Activated CD4-positive, alpha-beta memory T cell treated with anti-CD3 and anti-CD28 coated beads, Interleukin-2, amount 10 ng/mL, durations not matched to agents 7 days and 5 days (primary cell): ENCODE measurements around the gene NME5. TPM values are rescaled to one million over a fixed set of nuclear protein-coding genes. Genes with fewer than 3 reads are reported as not detected.
"Not testable (repeated sequence)": the region's sequence is repeated elsewhere in the genome, so short reads cannot be mapped to it uniquely, and the experiment has no call there.

Source experiments
- CTCF ChIA-PET: fragments of 350-600 bp; sonication (Branson Sonifier 250); formaldehyde crosslinking; loops from one replicate; lab custom pipeline; 2021; ENCODE audit warnings: antibody characterized with exemption, inconsistent platforms; lab: Charles Lee
- POLR2A ChIA-PET: fragments of 350-600 bp; sonication (Branson Sonifier 250); formaldehyde crosslinking; loops from one replicate; lab custom pipeline; 2021; ENCODE audit warnings: antibody characterized with exemption; lab: Charles Lee
- DNase-seq: peaks from one replicate; pipeline ENCODE4 v3.0.0-alpha.2; 2020
- H3K27ac Mint-ChIP-seq: one replicate; pipeline ENCODE4 v1.8.0; 2021; ENCODE audit warnings: mild to moderate bottlenecking, mixed read lengths
- H3K27me3 Mint-ChIP-seq: one replicate; pipeline ENCODE4 v1.8.0; 2021; ENCODE audit warnings: mixed read lengths
- H3K36me3 Mint-ChIP-seq: one replicate; pipeline ENCODE4 v1.8.0; 2021; ENCODE audit warnings: low read depth, mixed read lengths
- H3K4me1 Mint-ChIP-seq: one replicate; pipeline ENCODE4 v1.8.0; 2021; ENCODE audit warnings: mixed read lengths
- H3K4me3 Mint-ChIP-seq: one replicate; pipeline ENCODE4 v1.8.0; 2021; ENCODE audit warnings: mild to moderate bottlenecking, mixed read lengths
- H3K9me3 Mint-ChIP-seq: one replicate; pipeline ENCODE4 v1.8.0; 2021; ENCODE audit warnings: mixed read lengths
- total RNA-seq, 2 experiments: library from RNA; stranded (reverse); gene quantifications; one replicate each; pipeline ENCODE4 v1.2.3, GENCODE V29; 2021

NME5 gene
- total RNA-seq, 2 experiments from 2014 or later, result not detected

- ChIA-PET POLR2A (no interaction called here), CTCF (interaction anchor here (0.8 to 1.2 kb wide), 2 partner anchors 11 to 183 kb away, joined by 3 read pairs; partner anchors contain the start of gene KDM3B)
- H3K4me1 Mint-ChIP-seq, result peaks cover 7% of the 10 kb centered on the region
- no peaks in the 10 kb centered on the region for H3K9me3 Mint-ChIP-seq
- peaks cover 83% of the 10 kb centered on the region for H3K36me3 Mint-ChIP-seq
- no peaks in the 10 kb centered on the region for H3K27me3 Mint-ChIP-seq
- no peak overlapping the region for H3K27ac Mint-ChIP-seq
- no peak overlapping the region for H3K4me3 Mint-ChIP-seq
- no peak for DNase-seq
These were observed 29.9 kb upstream of the NME5 start for GRCh38 chr5:138169124-138169523.

GRCh38 chr5:138163721-138164120 is 24.5 kb upstream of the NME5 start:
- H3K27me3 Mint-ChIP-seq, result no peaks in the 10 kb centered on the region
- CTCF ChIA-PET, result interaction anchor here (1.9 kb wide), 1 partner anchor 16 kb away, joined by 4 read pairs; no protein-coding TSS in a partner anchor
- POLR2A ChIA-PET, result interaction anchor here (1.1 kb wide), 1 partner anchor 14 kb away, joined by 3 read pairs; no protein-coding TSS in a partner anchor

GRCh38 chr5:138160706-138161105 is 21.5 kb upstream of the NME5 start:
- ChIA-PET CTCF (interaction anchor here (0.5 kb wide), 1 partner anchor 62 kb away, joined by 4 read pairs; no protein-coding TSS in a partner anchor), POLR2A (no interaction called here)
- no peak overlapping the region for H3K4me3 Mint-ChIP-seq
- no peaks in the 10 kb centered on the region for H3K9me3 Mint-ChIP-seq
- DNase-seq, result no peak
- H3K27ac Mint-ChIP-seq, result no peak overlapping the region
- H3K36me3 Mint-ChIP-seq, result peaks cover 77% of the 10 kb centered on the region
- no peaks in the 10 kb centered on the region for H3K27me3 Mint-ChIP-seq
- no peaks in the 10 kb centered on the region for H3K4me1 Mint-ChIP-seq

More at GRCh38 chr5:138163721-138164120, 24.5 kb upstream of the NME5 start:
- no peak for DNase-seq
- no peaks in the 10 kb centered on the region for H3K4me1 Mint-ChIP-seq
- H3K9me3 Mint-ChIP-seq, result no peaks in the 10 kb centered on the region
- no peak overlapping the region for H3K27ac Mint-ChIP-seq
- H3K36me3 Mint-ChIP-seq, result peaks cover 88% of the 10 kb centered on the region
- H3K4me3 Mint-ChIP-seq, result no peak overlapping the region

DNA sequence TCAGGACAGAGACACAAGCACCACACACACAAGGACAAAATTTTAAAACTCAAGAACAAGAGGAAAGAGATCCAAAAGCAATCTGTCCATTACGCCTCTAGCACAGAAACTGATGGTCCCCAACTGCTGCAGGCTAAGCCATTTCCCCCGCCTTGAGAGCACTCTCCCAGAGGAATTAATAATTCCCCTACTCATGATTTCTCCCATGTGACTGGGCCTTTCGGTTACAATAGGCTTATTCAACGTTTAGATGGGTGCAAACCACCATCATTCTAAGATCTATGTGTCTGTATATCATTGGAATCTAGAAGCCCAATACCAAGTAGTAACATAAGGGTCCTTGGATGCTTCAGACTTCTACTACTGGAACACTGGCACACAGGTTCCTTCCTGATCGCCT is 20.4 kb upstream of the NME5 start:
- no peaks in the 10 kb centered on the region for H3K9me3 Mint-ChIP-seq
- no peaks in the 10 kb centered on the region for H3K4me1 Mint-ChIP-seq
- DNase-seq, result no peak
- no peak overlapping the region for H3K27ac Mint-ChIP-seq
- ChIA-PET CTCF (interaction anchor here (0.6 kb wide), 1 partner anchor 343 kb away, joined by 3 read pairs; no protein-coding TSS in a partner anchor), POLR2A (no interaction called here)
- H3K27me3 Mint-ChIP-seq, result no peaks in the 10 kb centered on the region
- H3K4me3 Mint-ChIP-seq, result no peak overlapping the region
- peaks cover 68% of the 10 kb centered on the region for H3K36me3 Mint-ChIP-seq

DNA sequence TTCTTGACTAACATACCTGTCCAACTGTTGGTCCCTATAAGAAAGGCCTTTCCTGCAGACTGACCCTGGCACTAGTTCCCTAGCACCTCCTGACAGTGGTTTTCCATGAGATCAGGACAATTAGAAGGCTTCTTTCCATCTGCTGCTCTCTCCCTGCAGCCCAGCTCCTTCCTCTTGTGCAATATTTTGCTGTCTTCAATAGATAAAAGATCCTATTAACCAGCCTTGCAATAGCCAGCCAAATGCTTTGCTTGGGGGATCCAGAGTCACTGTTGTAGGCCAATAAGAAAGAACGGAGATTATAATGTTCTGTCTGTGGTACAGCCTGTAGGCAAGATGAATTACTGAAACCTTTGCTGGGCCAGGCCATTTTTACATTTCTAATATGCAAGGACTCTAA is 18.4 kb upstream of the NME5 start:
- ChIA-PET POLR2A (no interaction called here), CTCF (no interaction called here)
- no peak for DNase-seq
- Mint-ChIP-seq H3K36me3 (peaks cover 48% of the 10 kb centered on the region), H3K4me1 (no peaks in the 10 kb centered on the region), H3K27me3 (peaks cover 4% of the 10 kb centered on the region), H3K9me3 (no peaks in the 10 kb centered on the region), H3K4me3 (no peak overlapping the region), H3K27ac (no peak overlapping the region)

GRCh38 chr5:138155977-138156376 is 16.7 kb upstream of the NME5 start:
- H3K4me1 Mint-ChIP-seq, DNase-seq, H3K9me3 Mint-ChIP-seq, H3K27me3 Mint-ChIP-seq, H3K27ac Mint-ChIP-seq, CTCF ChIA-PET, H3K4me3 Mint-ChIP-seq: not testable (repeated sequence)
- peaks cover 35% of the 10 kb centered on the region for H3K36me3 Mint-ChIP-seq
- POLR2A ChIA-PET, result interaction anchor here (0.7 kb wide), 1 partner anchor 530 kb away, joined by 4 read pairs; no protein-coding TSS in a partner anchor

GRCh38 chr5:138149530-138149929 is 10.3 kb upstream of the NME5 start:
- H3K36me3 Mint-ChIP-seq, result no peaks in the 10 kb centered on the region
- CTCF ChIA-PET, result interaction anchor here (0.9 to 1.6 kb wide), 3 partner anchors 16 to 17 kb away, joined by 3 to 4 read pairs (median 3); no protein-coding TSS in a partner anchor

GRCh38 chr5:138148811-138149210 is 9.6 kb upstream of the NME5 start:
- no peak for DNase-seq
- ChIA-PET POLR2A (no interaction called here), CTCF (interaction anchor here (1.6 kb wide), 1 partner anchor 15 kb away, joined by 4 read pairs; no protein-coding TSS in a partner anchor)
- H3K4me3 Mint-ChIP-seq, result no peak overlapping the region
- peaks cover 2% of the 10 kb centered on the region for H3K27me3 Mint-ChIP-seq
- no peak overlapping the region for H3K27ac Mint-ChIP-seq
- no peaks in the 10 kb centered on the region for H3K36me3 Mint-ChIP-seq
- H3K4me1 Mint-ChIP-seq, result no peaks in the 10 kb centered on the region
- no peaks in the 10 kb centered on the region for H3K9me3 Mint-ChIP-seq

More at GRCh38 chr5:138149530-138149929, 10.3 kb upstream of the NME5 start:
- POLR2A ChIA-PET, result no interaction called here
- Mint-ChIP-seq H3K4me3 (no peak overlapping the region), H3K4me1 (no peaks in the 10 kb centered on the region), H3K27ac (no peak overlapping the region), H3K9me3 (no peaks in the 10 kb centered on the region), H3K27me3 (peaks cover 4% of the 10 kb centered on the region)
- DNase-seq, result no peak

GRCh38 chr5:138143578-138143977 is 4.3 kb upstream of the NME5 start:
- H3K36me3 Mint-ChIP-seq, H3K27ac Mint-ChIP-seq, H3K27me3 Mint-ChIP-seq, DNase-seq, H3K9me3 Mint-ChIP-seq, H3K4me3 Mint-ChIP-seq, H3K4me1 Mint-ChIP-seq, POLR2A ChIA-PET: not testable (repeated sequence)
- CTCF ChIA-PET, result interaction anchor here (3.1 kb wide), 1 partner anchor 10 kb away, joined by 13 read pairs; no protein-coding TSS in a partner anchor

- no peak for DNase-seq
- H3K27me3 Mint-ChIP-seq, result peaks cover 5% of the 10 kb centered on the region
- no peak overlapping the region for H3K27ac Mint-ChIP-seq
- no peaks in the 10 kb centered on the region for H3K4me1 Mint-ChIP-seq
- ChIA-PET CTCF (interaction anchor here (0.8 kb wide), 1 partner anchor 10 kb away, joined by 3 read pairs; no protein-coding TSS in a partner anchor), POLR2A (no interaction called here)
- no peak overlapping the region for H3K4me3 Mint-ChIP-seq
- no peaks in the 10 kb centered on the region for H3K36me3 Mint-ChIP-seq
- H3K9me3 Mint-ChIP-seq, result no peaks in the 10 kb centered on the region
These were observed 2.5 kb upstream of the NME5 start for GRCh38 chr5:138141734-138142133.

GRCh38 chr5:138140268-138140667 is 1.0 kb upstream of the NME5 start:
- Mint-ChIP-seq H3K9me3 (no peaks in the 10 kb centered on the region), H3K27ac (no peak overlapping the region), H3K36me3 (no peaks in the 10 kb centered on the region), H3K4me1 (no peaks in the 10 kb centered on the region), H3K27me3 (peaks cover 10% of the 10 kb centered on the region), H3K4me3 (no peak overlapping the region)
- ChIA-PET CTCF (interaction anchor here (1.2 kb wide), 1 partner anchor 62 kb away, joined by 4 read pairs; no protein-coding TSS in a partner anchor), POLR2A (no interaction called here)
- no peak for DNase-seq

DNA sequence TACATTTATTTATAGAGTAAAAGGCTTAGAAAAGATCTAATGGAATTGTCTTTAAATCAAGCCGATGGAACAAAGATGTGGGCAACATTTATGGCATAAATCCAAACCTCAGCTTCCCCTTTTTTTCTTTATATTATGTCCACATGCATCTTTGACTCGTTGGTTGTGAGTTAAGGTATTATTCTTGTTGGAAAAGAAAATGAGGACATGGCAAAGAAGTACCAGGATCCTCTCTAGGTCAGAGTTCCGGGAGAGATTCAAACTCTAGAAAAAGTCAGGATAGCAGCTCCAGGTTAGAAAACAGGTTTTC is 508 bp upstream of the NME5 start:
- Mint-ChIP-seq H3K4me1 (no peaks in the 10 kb centered on the region), H3K4me3 (no peak overlapping the region), H3K27ac (no peak overlapping the region), H3K27me3 (peaks cover 10% of the 10 kb centered on the region), H3K36me3 (no peaks in the 10 kb centered on the region), H3K9me3 (no peaks in the 10 kb centered on the region)
- CTCF ChIA-PET, result interaction anchor here (1.2 kb wide), 1 partner anchor 62 kb away, joined by 4 read pairs; no protein-coding TSS in a partner anchor
- DNase-seq, result no peak
- POLR2A ChIA-PET, result no interaction called here

- no peaks in the 10 kb centered on the region for H3K9me3 Mint-ChIP-seq
- CTCF ChIA-PET, result interaction anchor here (0.6 to 3.7 kb wide), 21 partner anchors 12 to 505 kb away, joined by 3 to 88 read pairs (median 4); partner anchors contain the start of gene PKD2L2
- DNase-seq, result no peak
- no peaks in the 10 kb centered on the region for H3K36me3 Mint-ChIP-seq
- H3K27ac Mint-ChIP-seq, result no peak overlapping the region
- no peak overlapping the region for H3K4me3 Mint-ChIP-seq
- peaks cover 24% of the 10 kb centered on the region for H3K27me3 Mint-ChIP-seq
- POLR2A ChIA-PET, result no interaction called here
- peaks cover 3% of the 10 kb centered on the region for H3K4me1 Mint-ChIP-seq
These were observed 6.7 kb downstream of the NME5 start for GRCh38 chr5:138132543-138132942.
